ENCODE data around the gene CDKN3. TPM values are rescaled to one million over a fixed set of nuclear protein-coding genes. Genes with fewer than 3 reads are reported as not detected.
"Not testable (repeated sequence)": the region's sequence is repeated elsewhere in the genome, so short reads cannot be mapped to it uniquely, and the experiment has no call there.

CDKN3 gene
- polyA plus RNA-seq, 5 donors: 15.8 to 45.0 (median 28.1) TPM

GRCh38 chr14:54410215-54410614 is 13.4 kb downstream of the CDKN3 start:
- DNase-seq: no peak

DNA sequence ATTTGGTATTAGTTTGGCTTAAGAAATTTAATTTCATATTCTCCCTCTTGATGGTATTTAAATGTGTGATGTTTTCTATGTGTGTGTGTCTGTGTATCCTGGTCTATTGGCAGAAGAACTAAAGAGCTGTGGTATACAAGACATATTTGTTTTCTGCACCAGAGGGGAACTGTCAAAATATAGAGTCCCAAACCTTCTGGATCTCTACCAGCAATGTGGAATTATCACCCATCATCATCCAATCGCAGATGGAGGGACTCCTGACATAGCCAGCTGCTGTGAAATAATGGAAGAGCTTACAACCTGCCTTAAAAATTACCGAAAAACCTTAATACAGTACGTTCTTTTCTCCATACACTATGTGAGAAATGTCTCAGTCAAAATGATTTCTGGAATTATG is 14.6 kb downstream of the CDKN3 start:
- DNase-seq: no peak

GRCh38 chr14:54420478-54421142 is 23.8 kb downstream of the CDKN3 start:
- DNase-seq: peak; percentile 19 to 36

DNA sequence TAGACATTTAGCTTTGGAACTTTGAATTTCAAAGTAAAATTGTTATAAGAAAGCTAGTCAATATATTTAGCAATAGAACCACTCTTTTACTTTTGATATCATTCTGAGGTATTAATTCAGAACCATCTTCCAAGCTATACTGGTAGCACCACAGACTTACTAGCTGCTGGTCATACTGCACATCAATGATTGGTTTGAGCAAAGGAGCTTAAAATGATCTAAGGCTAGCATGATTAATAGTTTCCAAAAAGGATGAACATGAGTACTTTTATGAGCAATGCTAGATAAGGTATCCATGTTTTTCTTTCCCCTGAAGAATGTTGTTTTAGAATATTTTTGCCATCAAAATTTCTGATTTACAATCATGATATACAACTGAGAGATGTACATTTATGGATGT is 27.2 kb downstream of the CDKN3 start:
- DNase-seq: no peak

DNA sequence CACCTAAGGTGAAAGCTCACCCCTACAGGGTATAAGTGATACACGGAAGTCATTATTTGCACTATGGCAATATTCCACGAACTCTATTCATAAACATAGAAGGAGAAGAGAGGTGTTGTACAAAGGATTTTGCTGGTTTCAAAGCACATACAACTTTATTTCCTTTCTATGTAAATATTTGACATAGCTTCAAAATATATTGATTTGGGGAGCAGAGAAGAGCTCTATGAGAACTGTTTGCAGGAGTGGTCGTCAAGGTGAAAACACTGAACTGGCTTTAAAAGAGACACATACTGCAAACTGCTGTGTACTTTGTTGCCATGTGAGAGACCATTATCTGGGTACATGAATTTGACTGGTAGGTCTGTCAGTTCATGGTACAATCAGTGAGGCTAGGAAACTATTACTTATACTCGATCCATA is 27.7 kb downstream of the CDKN3 start:
- DNase-seq: no peak

DNA sequence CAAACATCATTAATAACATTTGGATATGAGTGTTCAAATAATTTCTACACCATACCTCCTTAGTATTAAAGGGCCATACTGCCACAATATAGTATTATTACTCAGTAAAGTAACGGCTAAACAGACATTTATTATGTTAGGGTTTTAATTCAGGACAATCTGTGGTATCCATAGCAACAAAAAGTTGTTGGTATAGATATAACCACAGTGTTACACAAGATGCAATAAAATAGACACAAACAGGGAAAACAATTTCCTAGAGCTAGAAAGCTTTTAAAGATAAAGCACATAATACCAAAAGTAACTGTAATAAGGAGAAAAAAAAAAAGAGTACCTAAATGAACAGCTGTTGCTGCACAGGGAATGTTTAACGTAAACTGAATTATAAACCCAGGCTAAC is 28.3 kb downstream of the CDKN3 start:
- no peak for DNase-seq

GRCh38 chr14:54425537-54426274 is 28.9 kb downstream of the CDKN3 start:
- DNase-seq: no peak

DNA sequence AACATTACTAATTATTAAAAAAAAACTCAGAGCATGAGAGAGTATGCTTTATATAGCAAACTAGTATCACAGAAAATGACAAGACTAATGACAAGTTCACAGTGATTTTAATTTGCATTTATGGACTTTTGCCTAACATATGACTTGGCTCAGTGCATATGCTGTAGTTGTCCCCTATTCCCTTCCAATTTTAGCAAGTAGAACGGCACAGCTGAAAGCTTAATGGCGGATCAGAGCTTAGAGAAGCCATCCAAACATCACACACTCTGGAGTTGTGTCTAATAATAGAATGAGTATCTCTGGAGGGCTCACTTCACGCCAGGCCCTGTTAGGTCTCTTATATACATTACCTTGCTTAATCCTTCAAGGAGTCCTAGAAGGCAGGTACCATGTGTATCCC is 31.1 kb downstream of the CDKN3 start:
- DNase-seq: no peak

DNA sequence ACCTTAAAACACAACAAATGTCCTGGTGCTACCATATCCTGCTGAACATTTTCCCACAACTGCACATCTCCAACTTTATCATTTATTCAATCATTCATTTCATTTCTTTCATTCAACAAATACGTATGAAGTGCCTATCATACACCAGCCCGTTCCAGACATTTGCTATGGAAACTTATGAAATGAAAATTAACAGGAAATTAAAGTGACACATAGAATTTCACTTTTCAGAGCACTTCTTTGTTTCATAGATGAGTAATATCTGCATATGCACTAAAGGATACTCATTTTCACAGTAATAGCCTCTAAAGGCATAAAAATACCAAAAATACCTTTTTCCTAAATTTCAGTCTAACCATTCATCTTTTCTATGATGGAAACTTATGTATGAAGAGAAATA is 31.7 kb downstream of the CDKN3 start:
- DNase-seq: no peak

DNA sequence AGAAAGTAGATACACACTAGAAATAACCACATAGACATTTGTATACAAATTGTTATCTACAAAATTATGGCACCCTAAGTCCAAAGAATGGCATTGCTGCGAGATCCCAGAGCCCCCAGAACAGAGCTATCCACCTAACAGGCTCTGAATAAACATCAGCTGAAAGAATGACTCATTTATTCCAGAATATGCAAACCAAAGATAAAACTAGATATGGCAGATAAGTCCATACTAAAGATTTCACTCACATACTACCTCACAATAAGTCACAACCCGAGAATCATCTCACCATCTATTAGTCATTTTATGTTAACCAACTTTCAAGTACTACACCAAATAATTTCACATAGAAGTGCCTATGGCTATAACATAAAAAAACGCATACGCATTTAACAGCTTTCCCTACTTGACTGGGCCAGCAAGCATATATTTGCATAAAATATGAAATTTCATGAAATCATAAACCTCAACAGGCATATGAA is 38.7 kb downstream of the CDKN3 start:
- no peak for DNase-seq

GRCh38 chr14:54437954-54438353 is 41.1 kb downstream of the CDKN3 start:
- DNase-seq: not testable (repeated sequence)

- no peak for DNase-seq
Measured at GRCh38 chr14:54438703-54439102, 41.9 kb downstream of the CDKN3 start.

DNA sequence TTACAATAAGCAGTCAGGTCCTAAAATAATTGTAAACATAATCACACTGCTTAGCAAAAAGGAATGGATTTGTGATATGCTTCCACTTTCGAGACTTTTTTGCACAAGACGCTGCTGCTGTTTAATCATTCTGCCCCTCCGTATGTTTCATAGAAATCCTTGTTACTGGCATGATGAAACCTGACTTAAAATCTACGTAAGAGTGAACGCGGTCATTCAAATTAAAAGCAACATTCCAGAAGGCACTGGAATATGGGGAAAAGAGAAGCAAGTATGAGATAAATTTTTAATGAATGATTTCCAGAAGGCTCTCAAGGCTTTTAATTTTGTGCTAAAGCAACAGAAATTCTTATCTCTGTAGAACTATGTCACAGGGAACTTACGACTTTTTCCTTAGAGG is 43.2 kb downstream of the CDKN3 start:
- no peak for DNase-seq

- peak in 1 of 2 donors; percentile 27 for DNase-seq
Measured at GRCh38 chr14:54440476-54440872, 43.7 kb downstream of the CDKN3 start.

DNA sequence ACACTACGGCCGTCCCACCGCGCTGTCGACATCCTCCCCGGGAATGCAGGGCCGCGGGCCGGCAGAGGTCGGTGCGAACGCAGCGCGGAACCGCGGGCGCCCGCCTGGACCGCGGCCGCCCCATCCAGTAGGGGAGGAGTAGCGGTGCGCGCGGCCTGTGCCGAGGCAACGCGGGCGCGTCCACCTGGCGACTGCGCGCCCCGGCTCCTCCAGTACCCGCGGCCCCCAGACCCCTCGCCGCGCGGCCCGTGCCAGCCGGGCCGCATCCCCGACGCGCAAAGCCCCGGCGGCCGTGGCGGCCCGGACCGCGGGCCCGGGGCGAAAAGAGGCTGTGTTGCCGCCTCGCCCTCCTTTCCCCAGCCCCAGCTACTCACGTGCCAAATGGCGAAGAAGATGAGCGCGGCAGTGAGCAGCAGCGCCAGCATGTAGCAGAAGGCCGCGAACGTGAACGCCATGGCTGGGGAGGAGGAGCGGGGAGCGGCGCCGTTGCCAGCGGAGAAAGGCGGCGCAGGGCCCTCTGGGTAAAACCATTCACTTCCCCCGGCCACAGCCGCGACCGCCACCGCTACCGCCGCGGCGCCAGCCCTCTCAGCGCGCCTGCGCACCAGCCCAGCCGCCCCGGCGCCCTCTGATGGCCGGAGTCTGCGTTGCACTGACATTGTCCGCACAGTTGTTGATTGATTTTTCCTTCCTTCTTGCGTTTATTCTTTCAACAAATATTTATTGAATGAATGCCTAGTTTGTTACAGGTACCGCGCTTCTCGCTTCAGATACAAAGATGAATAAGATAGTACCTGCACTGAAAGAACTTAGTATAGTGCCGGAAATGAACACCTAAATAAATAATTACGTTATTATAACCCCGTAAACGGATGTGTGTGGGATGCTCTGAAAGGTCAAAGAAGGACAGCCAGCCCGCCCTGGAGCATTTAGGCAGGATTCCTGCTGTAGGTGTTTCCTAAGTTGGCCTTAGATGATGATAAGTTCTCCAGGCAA is 44.4 kb downstream of the CDKN3 start, which contains the start of gene CNIH1:
TSS of gene CNIH1 (minus strand) at position 502 of the 996 bp plus-strand sequence. CDS start at position 455, 47 bp downstream.
- peak; percentile 94 for DNase-seq

GRCh38 chr14:54442961-54443360 is 46.2 kb downstream of the CDKN3 start:
- DNase-seq: not testable (repeated sequence)

DNA sequence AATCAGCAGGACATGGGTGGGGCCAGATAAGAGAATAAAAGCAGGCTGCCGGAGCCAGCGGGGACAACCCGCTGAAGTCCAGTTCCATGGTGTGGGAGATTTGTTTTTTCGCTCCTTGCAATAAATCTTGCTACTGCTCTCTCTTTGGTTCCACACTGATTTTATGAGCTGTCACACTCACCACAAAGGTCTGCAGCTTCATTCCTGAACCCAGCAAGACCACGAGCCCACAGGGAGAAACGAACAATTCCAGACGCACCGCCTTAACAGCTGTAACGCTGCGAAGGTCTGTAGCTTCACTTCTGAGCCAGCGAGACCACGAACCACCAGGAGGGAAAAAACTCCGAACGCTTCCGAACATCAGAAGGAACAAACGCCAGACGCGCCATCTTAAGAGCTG is 47.2 kb downstream of the CDKN3 start:
- no peak for DNase-seq

- no peak for DNase-seq
Measured at GRCh38 chr14:54444681-54445080, 47.9 kb downstream of the CDKN3 start.

DNA sequence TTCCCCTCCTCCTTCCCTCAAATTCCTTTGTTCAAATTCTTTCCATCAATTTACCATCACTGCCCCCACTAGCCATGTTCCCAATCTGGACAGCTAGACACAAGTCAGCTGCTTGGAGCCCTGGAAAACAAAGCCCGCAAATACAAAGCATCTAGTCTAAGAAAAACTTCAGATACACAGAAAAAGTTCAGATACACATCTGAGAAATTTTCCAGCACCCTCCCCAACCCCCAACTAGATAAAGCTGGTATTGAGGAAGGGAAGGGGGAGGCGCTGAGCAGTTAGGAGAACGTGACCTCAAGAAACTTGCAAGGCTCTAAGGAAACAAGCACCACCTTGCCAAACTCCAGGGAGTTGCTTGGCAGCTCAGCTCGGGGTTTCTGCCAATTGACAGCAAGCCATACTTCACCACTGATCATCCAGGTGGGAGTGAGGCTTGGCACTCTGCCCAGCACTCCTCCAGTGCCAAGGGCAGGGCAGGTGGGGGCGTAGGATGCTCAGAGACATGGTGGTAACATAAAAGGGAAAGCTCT is 49.4 kb downstream of the CDKN3 start:
- DNase-seq: peak in 1 of 2 donors; percentile 21

- no peak for DNase-seq
Measured at GRCh38 chr14:54447231-54447692, 50.5 kb downstream of the CDKN3 start.

GRCh38 chr14:54450535-54450934 is 53.7 kb downstream of the CDKN3 start:
- DNase-seq: no peak
